ENCODE measurements around the gene CCL11. TPM values are rescaled to one million over a fixed set of nuclear protein-coding genes. Genes with fewer than 3 reads are reported as not detected.

CCL11 gene
- total and polyA plus RNA-seq, 2 of the 8 experiments (the other 6 are each of a cell fraction or from before 2014, with no cell fraction given): not detected

DNA sequence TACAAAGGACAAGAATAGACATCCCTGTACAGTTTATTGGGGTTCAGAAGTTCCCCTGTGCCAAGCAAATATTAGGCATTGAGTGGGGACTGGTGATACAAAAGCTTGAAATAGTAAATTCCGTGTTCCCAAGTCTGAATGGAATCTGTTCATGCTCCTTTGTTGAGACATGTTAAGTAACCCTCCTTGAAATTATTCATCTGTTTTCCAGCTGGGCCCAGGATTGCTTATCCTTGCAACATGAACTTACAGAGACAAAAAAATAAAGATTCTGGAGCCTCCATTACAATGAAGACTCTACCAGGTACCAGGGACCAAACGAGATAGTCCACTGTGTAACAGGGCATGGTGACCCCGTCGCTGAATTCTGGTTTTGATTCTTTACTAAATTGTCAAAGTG is 27.6 kb downstream of the CCL11 start:
- H4K8ac ChIP-seq (ENCODE audit: extremely low read depth, insufficient read depth, low read length): no peak overlapping the region
- no peak overlapping the region for H2AFZ ChIP-seq (ENCODE audit: low read length)
- ChIA-PET POLR2A (ENCODE audit: partially characterized antibody) (no interaction called here), CTCF (ENCODE audit: partially characterized antibody) (interaction anchor here (1.0 to 9.9 kb wide), 5 partner anchors 8 to 112 kb away, joined by 3 to 87 read pairs (median 4); partner anchors contain the start of gene CCL1)
- H2BK20ac ChIP-seq (ENCODE audit: low read length): no peak overlapping the region
- no peak overlapping the region for H4K5ac ChIP-seq (ENCODE audit: insufficient read length, low read depth, low read length)
- H2BK5ac ChIP-seq (ENCODE audit: low read depth, low read length): no peak overlapping the region
- H3K23ac ChIP-seq (ENCODE audit: insufficient read length): no peak overlapping the region
- no peaks in the 10 kb centered on the region for H3K4me1 ChIP-seq (replicated peaks in 1 of 4; ENCODE audit: control insufficient read depth in 3 of 4, insufficient read depth in 4 of 4, low read length in 3 of 4)
- no peak overlapping the region for H3K4me3 ChIP-seq (ENCODE audit: extremely low read depth in 1 of 4, insufficient read depth in 2 of 4, low read depth in 3 of 4, low read length in 4 of 4)
- no peak for DNase-seq (ENCODE audit: low read depth in 1 of 2, low spot score in 2 of 2)
- H3K4me2 ChIP-seq (ENCODE audit: insufficient read depth in 1 of 2, low read depth in 2 of 2, low read length in 2 of 2): no peak overlapping the region
- 91% methylated on average over 4 of the region's 4 CpGs; no CpG with 5 or more reads in 1 of the 2 experiments for WGBS, 2 experiments (ENCODE audit: extremely low coverage in 1 of 2, insufficient coverage in 1 of 2, insufficient read length in 1 of 2, insufficient replicate concordance in 2 of 2, low coverage in 1 of 2, low lambda C conversion rate in 2 of 2, missing lambda C conversion rate in 1 of 2)
- H3K79me1 ChIP-seq (ENCODE audit: low read depth, low read length): no peaks in the 10 kb centered on the region
- no peak for FAIRE-seq
- H2BK15ac ChIP-seq (ENCODE audit: low read length): no peak overlapping the region
- H3K27ac ChIP-seq (ENCODE audit: low read depth, low read length): no peak overlapping the region
- no peak overlapping the region for H3K4ac ChIP-seq (replicated peaks; ENCODE audit: insufficient read length, low read depth, low read length)
- H3K36me3 ChIP-seq (ENCODE audit: control insufficient read depth in 2 of 4, insufficient read depth in 4 of 4, low read length in 3 of 4): no peaks in the 10 kb centered on the region
- no peaks in the 10 kb centered on the region for H3K23me2 ChIP-seq (ENCODE audit: low read depth, low read length)
- no peak overlapping the region for H2AK5ac ChIP-seq (ENCODE audit: low read depth, low read length)
- H2BK120ac ChIP-seq (replicated peaks; ENCODE audit: low read depth, low read length): no peak overlapping the region
- no peaks in the 10 kb centered on the region for H3K27me3 ChIP-seq (replicated peaks in 1 of 4; ENCODE audit: control insufficient read depth in 3 of 4, extremely low read depth in 1 of 4, insufficient read depth in 3 of 4, low read length in 3 of 4)
- no peak overlapping the region for H3K9ac ChIP-seq (replicated peaks in 1 of 4; ENCODE audit: extremely low read depth in 1 of 4, low read depth in 3 of 4, low read length in 3 of 4)
- H3K9me3 ChIP-seq (ENCODE audit: insufficient read depth in 2 of 2, low read depth in 1 of 2, low read length in 1 of 2): no peaks in the 10 kb centered on the region
- H3K79me2 ChIP-seq (ENCODE audit: control insufficient read depth in 1 of 2, insufficient read depth in 2 of 2, low read length in 2 of 2): no peaks in the 10 kb centered on the region
- H3K14ac ChIP-seq (ENCODE audit: insufficient read length): no peak overlapping the region
- H2BK12ac ChIP-seq (ENCODE audit: low read depth, low read length): no peak overlapping the region
- no peak overlapping the region for H3K56ac ChIP-seq (replicated peaks; ENCODE audit: insufficient read length, low read depth, low read length)
- H3K18ac ChIP-seq (ENCODE audit: extremely low read depth, low read length): no peak overlapping the region
- no peak overlapping the region for H4K91ac ChIP-seq (replicated peaks; ENCODE audit: insufficient read length, low read length)
- no peaks in the 10 kb centered on the region for H4K20me1 ChIP-seq (replicated peaks in 1 of 2; ENCODE audit: control insufficient read depth in 1 of 2, insufficient read depth in 2 of 2, low read length in 2 of 2)
- TF ChIP-seq RFX5 (IDR thresholded peaks at IDR 0.05; ENCODE audit: borderline replicate concordance, low read depth, low read length) (no peak), USF2 (IDR thresholded peaks at IDR 0.05; ENCODE audit: low read length) (no peak), KDM4A (IDR thresholded peaks at IDR 0.05; ENCODE audit: low read depth, low read length, severe bottlenecking) (no peak), BRCA1 (IDR thresholded peaks at IDR 0.05; ENCODE audit: low read depth, low read length) (no peak), CBX5 (IDR thresholded peaks at IDR 0.05; ENCODE audit: low read depth, low read length) (no peak), YY1 (IDR thresholded peaks at IDR 0.05; ENCODE audit: low read depth, low read length) (no peak), SP2 (IDR thresholded peaks at IDR 0.05; ENCODE audit: low read length) (no peak), CTBP2 (IDR thresholded peaks at IDR 0.05; ENCODE audit: borderline replicate concordance, insufficient read depth, insufficient read length, low read length) (no peak), MAX (IDR thresholded peaks at IDR 0.05) (no peak), SP1 (IDR thresholded peaks at IDR 0.05; ENCODE audit: low read depth, low read length) (no peak), PHF8 (conservative IDR thresholded peaks at IDR 0.05; ENCODE audit: low read depth, low read length) (no peak), SAP30 (IDR thresholded peaks at IDR 0.05; ENCODE audit: insufficient read depth, insufficient replicate concordance, low read length) (no peak), ASH2L (IDR thresholded peaks at IDR 0.05; ENCODE audit: low read length) (no peak), HDAC6 (IDR thresholded peaks at IDR 0.05; ENCODE audit: low read depth, low read length) (no peak)
